Lung (tissue), 12 donors: ENCODE measurements around the gene NR2C1. TPM values are rescaled to one million over a fixed set of nuclear protein-coding genes. Genes with fewer than 3 reads are reported as not detected.
"Not testable (repeated sequence)": the region's sequence is repeated elsewhere in the genome, so short reads cannot be mapped to it uniquely, and the experiment has no call there.

Experiments
- ATAC-seq: fragments of 200-7000 bp; cut with Tn5 transposase; one replicate; pipeline ENCODE4 v1.9.1; 2020; ENCODE audit warnings: moderate number of reproducible peaks; ENCODE audit not compliant: insufficient read depth, low FRiP score
- DNase-seq, 3 donors: peaks; one replicate each; pipeline ENCODE4 v3.0.0-alpha.2; 2013 to 2017
- H3K27ac ChIP-seq, 2 donors: one replicate each; pipeline ENCODE4 v1.5.1; 2013; ENCODE audit warnings: mild to moderate bottlenecking in 2 of 2, moderate library complexity in 2 of 2, control low read depth in 1 of 2, inconsistent platforms in 1 of 2, low read depth in 1 of 2, low read length in 1 of 2
- H3K27me3 ChIP-seq, 3 donors: one replicate each; pipeline ENCODE4 v1.5.1; 2013; ENCODE audit warnings: low read length in 2 of 3; ENCODE audit not compliant: control insufficient read depth in 3 of 3, insufficient read depth in 3 of 3
- H3K36me3 ChIP-seq, 4 donors: one replicate each; pipeline ENCODE4 v1.5.1; 2013; ENCODE audit warnings: low read length in 4 of 4, mild to moderate bottlenecking in 1 of 4, moderate library complexity in 1 of 4; ENCODE audit not compliant: control insufficient read depth in 4 of 4, insufficient read depth in 4 of 4
- H3K4me1 ChIP-seq, 5 donors: one replicate each; pipeline ENCODE4 v1.5.1; 2013; ENCODE audit warnings: low read length in 5 of 5, mild to moderate bottlenecking in 2 of 5, moderate library complexity in 1 of 5; ENCODE audit not compliant: control insufficient read depth in 5 of 5, insufficient read depth in 5 of 5
- H3K4me3 ChIP-seq: one replicate; pipeline ENCODE4 v1.5.1; 2013; ENCODE audit warnings: mild to moderate bottlenecking, control low read depth, moderate library complexity
- H3K9ac ChIP-seq, 2 donors: one replicate each; pipeline ENCODE4 v1.5.1; 2013; ENCODE audit warnings: low read length in 2 of 2, control low read depth in 1 of 2; ENCODE audit not compliant: insufficient read depth in 1 of 2
- H3K9me3 ChIP-seq, 4 donors: one replicate each; pipeline ENCODE4 v1.5.1; 2013; ENCODE audit warnings: low read length in 3 of 4, mild to moderate bottlenecking in 1 of 4, moderate library complexity in 1 of 4; ENCODE audit not compliant: control insufficient read depth in 4 of 4, insufficient read depth in 3 of 4
- CTCF ChIP-seq: IDR thresholded peaks from 2 replicates; pipeline ENCODE4 v1.5.1; 2012; ENCODE audit warnings: mild to moderate bottlenecking; ENCODE audit errors: control extremely low read depth, extremely low read depth
- WGBS, 2 donors: extraction: QIAGEN DNeasy Blood & Tissue Kit; methylation state at CpG; one replicate each; pipeline ENCODE4 v1.1.7; 2013; 5-methylcytosine and 5-hydroxymethylcytosine counted together
- polyA plus RNA-seq, 2 donors: library from polyadenylated mRNA; stranded (reverse); fragments of 200-250 nt; gene quantifications; one replicate each; pipeline ENCODE4 v1.2.1, GENCODE V29; 2013
- total RNA-seq, 2 donors: library from RNA; depleted of rRNA in 1 of 2; stranded (reverse); fragments of >200 nt in 1 of 2; gene quantifications; one replicate each; pipeline ENCODE4 v1.2.1, GENCODE V29; 2014 to 2021
- donor health status: control.
- donor health status: control.
- donor health status: Bipolar disorder and iron deficiency.
- donor health status: healthy.
- donor health status: DM: yes; HTN: yes; CAD: no.

Gene NR2C1
- total and polyA plus RNA-seq, 4 donors: 8.6 to 85.2 (median 51.3) TPM

GRCh38 chr12:95096378-95096777, 23.0 kb upstream of the NR2C1 start:
- peaks cover 0 to 23% (median 3%) of the 10 kb centered on the region in 4 donors for H3K36me3 ChIP-seq
- TF ChIP-seq CTCF: no peak
- H3K27me3 ChIP-seq: no peaks in the 10 kb centered on the region
- H3K27ac ChIP-seq: peak overlapping the region; percentile 28 to 52
- DNase-seq (peak in 2 of 3 donors; percentile 21 to 22), ATAC-seq (no peak)
- peaks cover 3 to 10% (median 4%) of the 10 kb centered on the region in 5 donors for H3K4me1 ChIP-seq
- H3K4me3 ChIP-seq: no peak overlapping the region
- H3K9ac ChIP-seq: no peak overlapping the region
- H3K9me3 ChIP-seq: no peaks in the 10 kb centered on the region
- 74 to 77% methylated on average over 2 of the region's 2 CpGs for WGBS, 2 donors

- not testable (repeated sequence) for H3K9ac ChIP-seq, H3K9me3 ChIP-seq, H3K4me3 ChIP-seq, H3K4me1 ChIP-seq, H3K27ac ChIP-seq, H3K27me3 ChIP-seq, ATAC-seq, DNase-seq
- H3K36me3 ChIP-seq: peaks cover 0 to 23% (median 3%) of the 10 kb centered on the region in 4 donors
- WGBS, 2 donors: 60 to 76% methylated on average over 2 of the region's 2 CpGs
Measured at GRCh38 chr12:95095866-95096265, 22.4 kb upstream of the NR2C1 start.

- WGBS, 2 donors: 77 to 90% methylated on average over 1 of the region's 1 CpG
Measured at GRCh38 chr12:95089462-95089861, 16.0 kb upstream of the NR2C1 start.

GRCh38 chr12:95088379-95088778, 15.0 kb upstream of the NR2C1 start:
- peaks cover 0 to 15% (median 4%) of the 10 kb centered on the region in 5 donors for H3K4me1 ChIP-seq
- DNase-seq (no peak), ATAC-seq (no peak)
- no peak overlapping the region for H3K27ac ChIP-seq
- peaks cover 6 to 20% (median 15%) of the 10 kb centered on the region in 4 donors for H3K36me3 ChIP-seq
- H3K9me3 ChIP-seq: no peaks in the 10 kb centered on the region
- H3K9ac ChIP-seq: no peak overlapping the region
- WGBS, 2 donors: 86 to 95% methylated on average over 3 of the region's 3 CpGs
- H3K4me3 ChIP-seq: no peak overlapping the region
- H3K27me3 ChIP-seq: no peaks in the 10 kb centered on the region
- TF ChIP-seq CTCF: no peak

More at GRCh38 chr12:95089462-95089861, 16.0 kb upstream of the NR2C1 start:
- Histone ChIP-seq H3K9me3 (no peaks in the 10 kb centered on the region), H3K27me3 (no peaks in the 10 kb centered on the region), H3K4me1 (peaks cover 0 to 4% (median 0%) of the 10 kb centered on the region in 5 donors), H3K4me3 (no peak overlapping the region), H3K9ac (no peak overlapping the region), H3K27ac (no peak overlapping the region), H3K36me3 (peaks cover 6 to 20% (median 14%) of the 10 kb centered on the region in 4 donors)
- ATAC-seq (no peak), DNase-seq (no peak)
- no peak for TF ChIP-seq CTCF
